ENCODE data around the gene HM13. TPM values are rescaled to one million over a fixed set of nuclear protein-coding genes. Genes with fewer than 3 reads are reported as not detected.

Gene HM13
- total and polyA plus RNA-seq, 2 of the 13 experiments (the other 11 are each of a cell fraction or from before 2014, with no cell fraction given): 118 to 243 TPM

- TF ChIP-seq ZNF580 (CRISPR knock-in tag; IDR thresholded peaks at IDR 0.05; ENCODE audit: borderline replicate concordance, low read depth) (peak; percentile 95; the same call in 1 of the 2 replicates), U2AF1 (optimal IDR thresholded peaks at IDR 0.05; ENCODE audit: low read depth, low read length) (no peak), ZNF317 (CRISPR knock-in tag; IDR thresholded peaks at IDR 0.05) (peak; percentile 58; the same call in 1 of the 2 replicates), MTA1 (CRISPR knock-in tag; IDR thresholded peaks at IDR 0.05; ENCODE audit: borderline replicate concordance) (peak; percentile 82; the same call in 1 of the 2 replicates), HES4 (CRISPR knock-in tag; IDR thresholded peaks at IDR 0.05; ENCODE audit: borderline replicate concordance) (peak; percentile 67; the same call in 1 of the 2 replicates), ZSCAN22 (CRISPR knock-in tag; IDR thresholded peaks at IDR 0.05) (no peak), BHLHE40 (IDR thresholded peaks at IDR 0.05; ENCODE audit: low read length) (no peak), ZNF263 (CRISPR knock-in tag; IDR thresholded peaks at IDR 0.05) (peak; percentile 33; the same call in 1 of the 2 replicates), SETDB1 (CRISPR knock-in tag; IDR thresholded peaks at IDR 0.05; ENCODE audit: borderline replicate concordance) (no peak), SOX6 (IDR thresholded peaks at IDR 0.05) (no peak), SOX6 (CRISPR knock-in tag; IDR thresholded peaks at IDR 0.05) (peak; percentile 49)
These were observed 32.9 kb downstream of the HM13 start (continued) for GRCh38 chr20:31547017-31547675.

GRCh38 chr20:31547720-31548298 lies 33.6 kb downstream of the HM13 start:
- FAIRE-seq: no peak
- TF ChIP-seq MYC (CRISPR knock-in tag; IDR thresholded peaks at IDR 0.05; ENCODE audit: borderline replicate concordance) (no peak), ZNF747 (CRISPR knock-in tag; IDR thresholded peaks at IDR 0.05; ENCODE audit: borderline replicate concordance) (0 out of 2 replicates have a peak, but pooled peaks have one; percentile 16), ZNF136 (CRISPR knock-in tag; IDR thresholded peaks at IDR 0.05; ENCODE audit: low read depth) (0 out of 2 replicates have a peak, but pooled peaks have one; percentile 20), MTF2 (CRISPR knock-in tag; IDR thresholded peaks at IDR 0.05; ENCODE audit: borderline replicate concordance) (0 out of 2 replicates have a peak, but pooled peaks have one; percentile 17), ZNF709 (CRISPR knock-in tag; IDR thresholded peaks at IDR 0.05) (peak; percentile 32; the same call in 1 of the 2 replicates), BRCA1 (CRISPR knock-in tag; IDR thresholded peaks at IDR 0.05) (no peak), SRSF9 (IDR thresholded peaks at IDR 0.05; ENCODE audit: borderline replicate concordance, insufficient read depth, low read depth, low read length, poor library complexity, severe bottlenecking) (no peak), NFE2L2 (IDR thresholded peaks at IDR 0.05; ENCODE audit: low read length) (0 out of 2 replicates have a peak, but pooled peaks have one; percentile 19), SMAD9 (CRISPR knock-in tag; IDR thresholded peaks at IDR 0.05) (0 out of 2 replicates have a peak, but pooled peaks have one; percentile 63), ZNF567 (CRISPR knock-in tag; IDR thresholded peaks at IDR 0.05; ENCODE audit: borderline replicate concordance) (0 out of 2 replicates have a peak, but pooled peaks have one; percentile 37), ZNF691 (CRISPR knock-in tag; IDR thresholded peaks at IDR 0.05; ENCODE audit: borderline replicate concordance, low read depth) (no peak), ZNF44 (CRISPR knock-in tag; IDR thresholded peaks at IDR 0.05) (no peak)

More at GRCh38 chr20:31547720-31548298, 33.6 kb downstream of the HM13 start:
- no peak overlapping the region for H2AFZ ChIP-seq (ENCODE audit: low read length)
- peak overlapping the region; percentile 89 for H3K9ac ChIP-seq (ENCODE audit: insufficient read depth, low read depth, low read length)
- 58% methylated on average over 6 of the region's 6 CpGs for WGBS (ENCODE audit: low lambda C conversion rate)
- intact Hi-C loops (cut with micrococcal nuclease; ENCODE audit: unreplicated experiment): loop anchor here (1.0 kb wide), 1 partner anchor 31 kb away; no protein-coding TSS in a partner anchor
- ChIA-PET CTCF (ENCODE audit: low intra/inter-chr PET ratio, low total read pairs) (no interaction called here), POLR2A (interaction anchor here (0.6 to 2.6 kb wide), 15 partner anchors 8 to 65 kb away, joined by 3 to 12 read pairs (median 6); partner anchors contain the start of gene ID1)
- peaks cover 51 to 81% of the 10 kb centered on the region in 2 experiments for H3K36me3 ChIP-seq (replicated peaks in 1 of 2; ENCODE audit: control insufficient read depth in 1 of 2, insufficient read depth in 2 of 2, low read length in 2 of 2)
- no peaks in the 10 kb centered on the region for H3K27me3 ChIP-seq (ENCODE audit: control insufficient read depth in 1 of 2, insufficient read depth in 2 of 2, low read length in 2 of 2)
- in situ Hi-C loops (cut with HindIII; ENCODE audit: extremely low pct_ligation_motif_present, low pct_unique_long_range_greater_than_20kb): no loop called here
- H3K9me3 ChIP-seq (ENCODE audit: low read length): no peaks in the 10 kb centered on the region
- peaks cover 19% of the 10 kb centered on the region for H3K79me2 ChIP-seq (ENCODE audit: insufficient read depth, low read length)
- TSS peak; percentile 54 for BruUV-seq (replicated peaks)
- H3K4me3 ChIP-seq (replicated peaks in 1 of 3; ENCODE audit: insufficient read depth in 1 of 3, low read depth in 2 of 3, low read length in 3 of 3): peak overlapping the region; percentile 66 to 72 (median 68)
- no peak for ATAC-seq
- H3K4me1 ChIP-seq (ENCODE audit: insufficient read depth, low read length): peaks cover 26% of the 10 kb centered on the region
- no peak for DNase-seq (ENCODE audit: low spot score)
- H3K4me2 ChIP-seq (ENCODE audit: low read depth, low read length): peak overlapping the region; percentile 69
- H4K20me1 ChIP-seq (ENCODE audit: insufficient read depth, low read length): no peaks in the 10 kb centered on the region
- peak overlapping the region; percentile 92 for H3K27ac ChIP-seq (ENCODE audit: extremely low read length, insufficient read depth, low read length)

All from HepG2 (cell line).